GM10266 (cell line): ENCODE data around the gene SMG9.

ENCODE experiments used
- DNase-seq: peaks from one replicate; pipeline ENCODE4 v3.0.0; 2012; ENCODE audit errors: extremely low spot score
- TF ChIP-seq, protein P1 (sequence below): IDR thresholded peaks from 2 replicates; pipeline ENCODE4 v1.5.1; 2012; ENCODE audit warnings: mild to moderate bottlenecking, low read depth; ENCODE audit not compliant: control insufficient read depth, insufficient read depth; ENCODE audit errors: missing control alignments

The SMG9 gene

DNA sequence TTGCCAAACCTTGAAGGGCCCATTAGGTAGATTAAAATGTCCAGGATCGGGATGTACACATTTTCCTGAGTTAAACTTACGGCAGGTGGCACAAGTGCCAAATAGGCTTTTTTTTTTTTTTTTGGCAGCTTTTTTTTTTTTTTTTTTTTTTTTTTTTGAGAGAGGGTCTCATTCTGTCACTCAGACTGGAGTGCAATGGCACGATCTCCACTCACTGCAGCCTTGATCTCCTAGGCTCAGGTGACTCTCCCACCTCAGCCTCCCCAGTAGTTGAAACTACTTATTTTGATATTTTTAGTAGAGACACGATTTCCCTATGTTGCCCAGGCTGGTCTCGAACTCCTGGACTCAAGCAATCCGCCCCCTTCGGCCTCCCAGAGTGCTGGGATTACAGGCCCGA is 29.9 kb downstream of the SMG9 start:
- TF ChIP-seq, protein P1, sequence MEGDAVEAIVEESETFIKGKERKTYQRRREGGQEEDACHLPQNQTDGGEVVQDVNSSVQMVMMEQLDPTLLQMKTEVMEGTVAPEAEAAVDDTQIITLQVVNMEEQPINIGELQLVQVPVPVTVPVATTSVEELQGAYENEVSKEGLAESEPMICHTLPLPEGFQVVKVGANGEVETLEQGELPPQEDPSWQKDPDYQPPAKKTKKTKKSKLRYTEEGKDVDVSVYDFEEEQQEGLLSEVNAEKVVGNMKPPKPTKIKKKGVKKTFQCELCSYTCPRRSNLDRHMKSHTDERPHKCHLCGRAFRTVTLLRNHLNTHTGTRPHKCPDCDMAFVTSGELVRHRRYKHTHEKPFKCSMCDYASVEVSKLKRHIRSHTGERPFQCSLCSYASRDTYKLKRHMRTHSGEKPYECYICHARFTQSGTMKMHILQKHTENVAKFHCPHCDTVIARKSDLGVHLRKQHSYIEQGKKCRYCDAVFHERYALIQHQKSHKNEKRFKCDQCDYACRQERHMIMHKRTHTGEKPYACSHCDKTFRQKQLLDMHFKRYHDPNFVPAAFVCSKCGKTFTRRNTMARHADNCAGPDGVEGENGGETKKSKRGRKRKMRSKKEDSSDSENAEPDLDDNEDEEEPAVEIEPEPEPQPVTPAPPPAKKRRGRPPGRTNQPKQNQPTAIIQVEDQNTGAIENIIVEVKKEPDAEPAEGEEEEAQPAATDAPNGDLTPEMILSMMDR = no peak
- DNase-seq = no peak

DNA sequence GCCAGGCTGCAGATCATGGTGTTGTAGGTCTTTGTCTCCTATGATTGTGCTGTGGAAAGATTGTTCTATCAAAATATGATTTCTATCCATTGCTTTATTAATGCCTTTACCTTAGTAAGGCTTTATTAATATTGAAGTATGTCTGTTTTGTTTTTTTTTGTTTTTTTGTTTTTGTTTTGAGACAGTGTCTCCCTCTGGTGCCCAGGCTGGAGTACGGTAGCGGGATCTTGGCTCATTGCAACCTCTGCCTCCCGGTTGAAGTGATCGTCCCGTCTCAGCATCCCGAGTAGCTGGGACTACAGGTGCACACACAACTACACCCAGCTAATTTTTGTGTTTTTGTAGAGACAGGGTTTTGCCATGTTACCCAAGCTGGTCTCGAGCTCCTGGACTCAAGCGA is 31.2 kb downstream of the SMG9 start:
- DNase-seq = no peak
- TF ChIP-seq, protein P1 = no peak

DNA sequence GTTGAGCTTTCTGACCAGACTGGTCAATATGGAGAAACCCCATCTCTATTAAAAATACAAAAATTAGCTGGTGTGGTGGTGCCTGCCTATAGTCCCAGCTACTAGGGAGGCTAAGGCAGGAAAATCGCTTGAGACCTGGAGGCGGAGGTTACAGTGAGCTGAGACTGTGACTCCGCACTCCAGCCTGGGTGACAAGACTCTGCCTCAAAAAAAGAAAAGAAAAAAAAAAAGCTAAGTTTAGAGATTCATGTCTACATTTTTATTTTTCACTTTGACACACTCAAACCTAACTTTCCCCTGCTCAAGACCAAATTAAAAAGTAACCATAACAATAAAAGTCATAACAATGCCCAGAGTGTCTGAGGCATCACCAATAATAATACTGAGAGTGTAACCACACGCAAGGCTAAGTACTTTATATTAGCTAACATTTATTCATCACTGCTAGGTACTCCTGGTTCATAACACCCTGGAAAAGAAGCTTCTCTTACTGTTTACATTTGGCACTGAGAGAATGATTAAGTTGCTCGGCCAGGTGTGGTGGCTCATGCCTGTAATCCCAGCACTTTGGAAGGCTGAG is 33.2 kb downstream of the SMG9 start:
- no peak for DNase-seq
- TF ChIP-seq, protein P1 = no peak

DNA sequence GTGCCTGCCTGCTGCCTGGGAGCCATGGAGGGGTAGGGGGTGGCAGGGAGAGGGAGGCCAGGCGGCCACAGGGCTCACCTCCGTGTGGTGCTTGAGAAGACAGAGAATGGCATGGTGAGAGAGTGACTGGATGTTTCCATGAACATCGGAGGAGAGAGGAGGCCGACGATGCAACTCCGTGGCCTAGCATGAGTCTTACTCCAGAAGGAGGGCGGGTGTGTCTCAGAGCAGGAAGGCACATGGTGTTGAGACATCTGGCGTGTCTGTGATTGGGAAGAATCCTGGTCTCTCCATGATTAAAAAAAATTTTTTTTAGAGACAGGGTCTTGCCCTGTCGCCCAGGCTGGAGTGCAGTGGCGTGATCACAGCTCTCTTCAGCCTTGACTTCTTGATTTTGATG is 33.8 kb downstream of the SMG9 start:
- DNase-seq = no peak

DNA sequence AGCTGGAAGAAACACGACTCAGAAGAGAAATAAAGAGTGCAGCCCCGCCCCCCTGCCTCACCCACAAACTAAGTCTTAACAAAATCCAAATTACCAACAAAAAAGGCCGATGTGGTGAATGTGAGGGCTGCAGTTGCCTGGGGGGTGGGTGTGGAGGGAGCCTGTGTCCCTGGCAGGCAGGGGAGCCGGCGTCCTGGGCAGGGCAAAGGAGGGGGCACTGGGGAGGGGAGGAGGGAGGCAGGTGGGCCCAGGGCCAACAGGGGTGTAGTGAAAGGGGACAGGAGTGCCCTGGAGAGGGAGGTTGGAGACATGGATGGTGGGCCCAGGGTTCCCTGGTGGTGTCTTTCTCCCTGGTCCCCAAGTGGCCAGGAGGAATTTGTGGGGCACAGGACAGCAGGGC is 34.8 kb downstream of the SMG9 start:
- TF ChIP-seq, protein P1 = no peak
- no peak for DNase-seq

More for the DNA sequence above, 33.8 kb downstream of the SMG9 start:
- TF ChIP-seq, protein P1 = no peak

DNA sequence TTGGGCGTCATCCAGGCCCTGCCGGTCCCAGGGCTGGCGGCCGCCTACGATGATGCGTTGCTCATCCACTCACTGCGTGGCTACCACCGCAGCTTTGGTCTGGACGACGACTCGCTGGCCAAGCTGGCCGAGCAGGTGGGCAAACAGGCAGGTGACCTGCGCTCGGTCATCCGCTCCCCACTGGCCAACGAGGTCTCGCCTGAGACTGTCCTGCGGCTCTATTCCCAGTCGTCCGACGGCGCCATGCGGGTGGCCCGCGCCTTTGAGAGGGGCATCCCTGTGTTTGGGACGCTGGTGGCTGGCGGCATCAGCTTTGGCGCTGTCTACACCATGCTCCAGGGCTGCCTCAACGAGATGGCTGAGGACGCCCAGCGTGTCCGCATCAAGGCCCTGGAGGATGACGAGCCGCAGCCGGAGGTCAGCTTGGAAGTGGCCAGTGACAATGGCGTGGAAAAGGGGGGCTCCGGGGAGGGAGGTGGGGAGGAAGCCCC is 35.3 kb downstream of the SMG9 start:
- DNase-seq = no peak
- TF ChIP-seq, protein P1 = no peak

DNA sequence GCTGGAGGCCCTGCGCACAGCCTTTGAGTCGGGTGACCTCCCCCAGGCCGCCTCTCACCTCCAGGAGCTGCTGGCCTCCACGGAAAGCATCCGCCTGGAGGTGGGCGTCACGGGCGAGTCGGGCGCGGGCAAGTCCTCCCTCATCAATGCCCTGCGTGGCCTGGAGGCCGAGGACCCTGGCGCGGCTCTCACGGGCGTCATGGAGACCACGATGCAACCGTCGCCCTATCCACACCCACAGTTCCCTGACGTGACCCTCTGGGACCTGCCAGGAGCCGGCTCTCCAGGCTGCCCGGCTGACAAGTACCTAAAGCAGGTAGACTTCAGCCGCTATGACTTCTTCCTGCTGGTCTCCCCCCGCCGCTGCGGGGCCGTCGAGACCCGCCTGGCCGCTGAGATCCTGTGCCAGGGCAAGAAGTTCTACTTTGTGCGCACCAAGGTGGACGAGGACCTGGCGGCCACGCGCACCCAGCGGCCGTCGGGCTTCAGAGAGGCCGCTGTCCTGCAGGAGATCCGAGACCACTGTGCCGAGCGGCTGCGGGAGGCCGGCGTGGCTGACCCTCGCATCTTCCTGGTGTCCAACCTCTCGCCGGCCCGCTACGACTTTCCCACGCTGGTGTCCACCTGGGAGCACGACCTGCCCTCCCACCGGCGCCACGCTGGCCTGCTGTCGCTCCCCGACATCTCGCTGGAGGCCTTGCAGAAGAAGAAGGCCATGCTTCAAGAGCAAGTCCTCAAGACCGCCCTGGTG is 36.0 kb downstream of the SMG9 start:
- no peak for DNase-seq
- TF ChIP-seq, protein P1 = no peak
